GM19452 (cell line): ENCODE results near the gene MPG.

Experiments
- ATAC-seq: cut with Tn5 transposase; IDR thresholded peaks from one replicate; pipeline ENCODE4 v1.9.1; 2021; ENCODE audit not compliant: unreplicated experiment

Gene MPG

GRCh38 chr16:65745-66144 lies 12.3 kb upstream of the MPG start:
- no peak for ATAC-seq

- no peak for ATAC-seq
Observed at GRCh38 chr16:66309-67182, 11.5 kb upstream of the MPG start.

GRCh38 chr16:67183-67791 lies 10.7 kb upstream of the MPG start:
- no peak for ATAC-seq

GRCh38 chr16:67884-68789 lies 9.9 kb upstream of the MPG start:
- no peak for ATAC-seq

GRCh38 chr16:69181-69580 lies 8.8 kb upstream of the MPG start:
- no peak for ATAC-seq

- no peak for ATAC-seq
Observed at GRCh38 chr16:71210-71539, 6.8 kb upstream of the MPG start.

- no peak for ATAC-seq
Observed at GRCh38 chr16:71540-72401, 6.3 kb upstream of the MPG start.

GRCh38 chr16:72561-73548 lies 5.2 kb upstream of the MPG start, which contains the start of gene RHBDF1:
TSS of gene RHBDF1 (minus strand) at chr16:72631. CDS start at chr16:65015, 7,616 bp downstream.
- ATAC-seq, result no peak

- ATAC-seq, result no peak
Observed at GRCh38 chr16:74051-74746, 3.8 kb upstream of the MPG start.

GRCh38 chr16:74747-75334 lies 3.2 kb upstream of the MPG start:
- no peak for ATAC-seq

GRCh38 chr16:75580-76501 lies 2.2 kb upstream of the MPG start:
- no peak for ATAC-seq

- no peak for ATAC-seq
Observed at GRCh38 chr16:76535-77272, 1.3 kb upstream of the MPG start.

GRCh38 chr16:77273-77806 lies 685 bp upstream of the MPG start:
- ATAC-seq, result peak; percentile 10

- ATAC-seq, result peak; percentile 23
Observed at GRCh38 chr16:78444-79150, 572 bp downstream of the MPG start.

GRCh38 chr16:79151-80054 lies 1.4 kb downstream of the MPG start:
- no peak for ATAC-seq
